NCI-H510A treated with DMSO at 0.1 percent for 48 hours (cell line): ENCODE results near the gene SP3.
"Not testable (repeated sequence)": the region's sequence is repeated elsewhere in the genome, so short reads cannot be mapped to it uniquely, and the experiment has no call there.

ENCODE experiments used
- DNase-seq: peaks from one replicate; lab custom pipeline; 2025; lab: John Stamatoyannopoulos, UW

SP3 gene

GRCh38 chr2:173891315-173892037 is 73.7 kb downstream of the SP3 start:
- no peak for DNase-seq

- not testable (repeated sequence) for DNase-seq
Measured at GRCh38 chr2:173889464-173889863, 75.7 kb downstream of the SP3 start.

- no peak for DNase-seq
Measured at GRCh38 chr2:173886613-173887012, 78.6 kb downstream of the SP3 start.

GRCh38 chr2:173884025-173884802 is 81.0 kb downstream of the SP3 start:
- DNase-seq = no peak

GRCh38 chr2:173881886-173882285 is 83.3 kb downstream of the SP3 start:
- peak; percentile 98 for DNase-seq

GRCh38 chr2:173881461-173881860 is 83.7 kb downstream of the SP3 start:
- peak; percentile 99 for DNase-seq

- no peak for DNase-seq
Measured at GRCh38 chr2:173880561-173880960, 84.6 kb downstream of the SP3 start.

- no peak for DNase-seq
Measured at GRCh38 chr2:173876833-173877413, 88.2 kb downstream of the SP3 start.

- DNase-seq = no peak
Measured at GRCh38 chr2:173874894-173875237, 90.3 kb downstream of the SP3 start.

- DNase-seq = no peak
Measured at GRCh38 chr2:173874003-173874893, 90.9 kb downstream of the SP3 start.

- no peak for DNase-seq
Measured at GRCh38 chr2:173872714-173873113, 92.5 kb downstream of the SP3 start.

GRCh38 chr2:173869244-173870229 is 95.6 kb downstream of the SP3 start:
- DNase-seq = no peak

- no peak for DNase-seq
Measured at GRCh38 chr2:173868406-173868805, 96.8 kb downstream of the SP3 start.

- no peak for DNase-seq
Measured at GRCh38 chr2:173866874-173867618, 98.1 kb downstream of the SP3 start.

- DNase-seq = no peak
Measured at GRCh38 chr2:173865971-173866873, 99.0 kb downstream of the SP3 start.

GRCh38 chr2:173862612-173863217 is 102.5 kb downstream of the SP3 start:
- DNase-seq = no peak

GRCh38 chr2:173860566-173860965 is 104.6 kb downstream of the SP3 start:
- no peak for DNase-seq

GRCh38 chr2:173860082-173860481 is 105.1 kb downstream of the SP3 start:
- DNase-seq = no peak

- DNase-seq = peak; percentile 85
Measured at GRCh38 chr2:173858291-173858731, 106.9 kb downstream of the SP3 start.
